IPS DF 4.7 (cell line): Measurements from ENCODE around the gene TTYH3.
"Not testable (repeated sequence)": the region's sequence is repeated elsewhere in the genome, so short reads cannot be mapped to it uniquely, and the experiment has no call there.

ENCODE experiments used
- DNase-seq: peaks from one replicate; pipeline ENCODE4 v3.0.0-alpha.2; 2013; ENCODE audit warnings: low spot score; ENCODE audit errors: extremely low read depth

The TTYH3 gene

GRCh38 chr7:2631946-2632732, at the start of gene TTYH3:
Gene TTYH3 (plus strand): TSS chr7:2631986. CDS start chr7:2632156, 170 bp downstream.
- DNase-seq, result no peak

GRCh38 chr7:2582006-2582735, 49.6 kb upstream of the TTYH3 start:
- DNase-seq, result no peak

GRCh38 chr7:2583798-2584580, 47.8 kb upstream of the TTYH3 start:
- no peak for DNase-seq

GRCh38 chr7:2585446-2585845, 46.3 kb upstream of the TTYH3 start:
- DNase-seq, result no peak

- DNase-seq, result no peak
Measured at GRCh38 chr7:2586326-2587020, 45.3 kb upstream of the TTYH3 start.

- no peak for DNase-seq
Measured at GRCh38 chr7:2587134-2587533, 44.7 kb upstream of the TTYH3 start.

- DNase-seq, result no peak
Measured at GRCh38 chr7:2587778-2588177, 44.0 kb upstream of the TTYH3 start.

GRCh38 chr7:2589341-2589740, 42.4 kb upstream of the TTYH3 start:
- DNase-seq, result no peak

- not testable (repeated sequence) for DNase-seq
Measured at GRCh38 chr7:2589941-2590340, 41.8 kb upstream of the TTYH3 start.

- no peak for DNase-seq
Measured at GRCh38 chr7:2592375-2592865, 39.4 kb upstream of the TTYH3 start.

GRCh38 chr7:2593036-2593727, 38.6 kb upstream of the TTYH3 start:
- DNase-seq, result no peak

- no peak for DNase-seq
Measured at GRCh38 chr7:2594599-2594998, 37.2 kb upstream of the TTYH3 start.

GRCh38 chr7:2595258-2595860, 36.4 kb upstream of the TTYH3 start:
- DNase-seq, result no peak

GRCh38 chr7:2596464-2597272, 35.1 kb upstream of the TTYH3 start:
- no peak for DNase-seq

- DNase-seq, result no peak
Measured at GRCh38 chr7:2597273-2597640, 34.5 kb upstream of the TTYH3 start.

- DNase-seq, result no peak
Measured at GRCh38 chr7:2598154-2598823, 33.5 kb upstream of the TTYH3 start.

GRCh38 chr7:2601065-2601464, 30.7 kb upstream of the TTYH3 start:
- DNase-seq, result no peak

GRCh38 chr7:2601907-2602306, 29.9 kb upstream of the TTYH3 start:
- no peak for DNase-seq
